NOMO-1 treated with DMSO at 0.1 percent for 48 hours (cell line): Measurements from ENCODE around the gene FASTKD1.

Experiments used
- DNase-seq: peaks from one replicate; lab custom pipeline; 2025; ENCODE audit not compliant: unreplicated experiment; lab: John Stamatoyannopoulos, UW

The FASTKD1 gene

GRCh38 chr2:169509298-169509885, 64.3 kb downstream of the FASTKD1 start, which contains the start of gene KLHL41:
TSS of gene KLHL41 (plus strand) at chr2:169509702. CDS start at chr2:169509779, 77 bp downstream.
- DNase-seq, result no peak

- DNase-seq, result no peak
These were observed 66.0 kb downstream of the FASTKD1 start for GRCh38 chr2:169507698-169508097.

GRCh38 chr2:169504651-169505050, 69.0 kb downstream of the FASTKD1 start:
- DNase-seq, result no peak

- no peak for DNase-seq
These were observed 78.2 kb downstream of the FASTKD1 start for GRCh38 chr2:169495310-169495928.

- no peak for DNase-seq
These were observed 80.3 kb downstream of the FASTKD1 start for GRCh38 chr2:169493360-169493759.

- no peak for DNase-seq
These were observed 82.3 kb downstream of the FASTKD1 start for GRCh38 chr2:169491378-169491777.

- no peak for DNase-seq
These were observed 82.8 kb downstream of the FASTKD1 start for GRCh38 chr2:169490834-169491233.

- DNase-seq, result no peak
These were observed 87.2 kb downstream of the FASTKD1 start for GRCh38 chr2:169486487-169486886.

GRCh38 chr2:169485650-169486138, 88.0 kb downstream of the FASTKD1 start:
- no peak for DNase-seq

- no peak for DNase-seq
These were observed 93.6 kb downstream of the FASTKD1 start for GRCh38 chr2:169480079-169480465.
